Uterus (tissue), 2 donors: ENCODE results near the gene CCND2.

Source experiments
- CTCF ChIP-seq, 4 experiments: fragments of 200-600 bp in 2 of 4; fragments of 450-650 bp in 2 of 4; sonication (generic) in 2 of 4; IDR thresholded peaks; one replicate each; pipeline ENCODE4 v1.5.1; 2016 to 2019; ENCODE audit warnings: antibody characterized with exemption in 4 of 4, mild to moderate bottlenecking in 2 of 4, moderate library complexity in 1 of 4
- POLR2A ChIP-seq, 2 donors: fragments of 450-650 bp; IDR thresholded peaks; one replicate each; pipeline ENCODE4 v1.6.1; 2016; ENCODE audit warnings: antibody characterized with exemption in 2 of 2, mild to moderate bottlenecking in 1 of 2, moderate library complexity in 1 of 2

DNA sequence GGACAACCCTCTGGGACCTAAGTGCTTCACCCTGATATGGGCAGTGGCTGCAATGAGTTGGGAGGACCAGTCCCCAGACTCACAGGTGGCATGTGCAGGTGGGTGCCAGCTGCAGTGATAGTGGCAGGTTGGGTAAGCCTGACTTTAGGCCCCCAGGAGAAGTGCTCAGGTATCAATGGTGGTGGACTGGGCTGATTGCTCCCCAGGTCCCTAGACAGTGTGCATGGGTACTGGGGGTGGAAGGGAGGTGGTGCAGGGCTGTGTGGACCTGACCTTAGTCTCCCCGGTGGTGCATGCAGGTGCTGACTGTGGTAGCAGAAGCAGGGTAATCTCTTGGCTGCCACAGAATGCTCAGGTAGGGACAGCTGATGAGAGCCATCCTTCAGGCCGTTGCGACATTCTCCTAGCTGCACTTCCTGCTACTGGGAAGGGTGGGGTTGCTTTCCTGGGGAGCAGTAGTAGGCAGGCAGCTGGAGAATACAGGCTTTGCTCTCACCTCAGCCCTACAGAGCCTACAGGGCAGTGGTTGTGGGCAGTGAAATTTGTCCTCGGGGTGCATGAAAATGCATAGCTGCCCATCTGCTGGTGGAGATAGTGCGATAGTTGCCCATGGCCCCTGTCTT lies 33.3 kb upstream of the CCND2 start:
- no peak for TF ChIP-seq CTCF (IDR thresholded peaks at IDR 0.05)
- no peak for TF ChIP-seq POLR2A (IDR thresholded peaks at IDR 0.05)
